HG03066 (cell line): Measurements from ENCODE around the gene LDB2.

Experiments used
- ATAC-seq: cut with Tn5 transposase; IDR thresholded peaks from one replicate; pipeline ENCODE4 v1.9.1; 2021; ENCODE audit warnings: low read depth; ENCODE audit not compliant: unreplicated experiment

LDB2 gene

DNA sequence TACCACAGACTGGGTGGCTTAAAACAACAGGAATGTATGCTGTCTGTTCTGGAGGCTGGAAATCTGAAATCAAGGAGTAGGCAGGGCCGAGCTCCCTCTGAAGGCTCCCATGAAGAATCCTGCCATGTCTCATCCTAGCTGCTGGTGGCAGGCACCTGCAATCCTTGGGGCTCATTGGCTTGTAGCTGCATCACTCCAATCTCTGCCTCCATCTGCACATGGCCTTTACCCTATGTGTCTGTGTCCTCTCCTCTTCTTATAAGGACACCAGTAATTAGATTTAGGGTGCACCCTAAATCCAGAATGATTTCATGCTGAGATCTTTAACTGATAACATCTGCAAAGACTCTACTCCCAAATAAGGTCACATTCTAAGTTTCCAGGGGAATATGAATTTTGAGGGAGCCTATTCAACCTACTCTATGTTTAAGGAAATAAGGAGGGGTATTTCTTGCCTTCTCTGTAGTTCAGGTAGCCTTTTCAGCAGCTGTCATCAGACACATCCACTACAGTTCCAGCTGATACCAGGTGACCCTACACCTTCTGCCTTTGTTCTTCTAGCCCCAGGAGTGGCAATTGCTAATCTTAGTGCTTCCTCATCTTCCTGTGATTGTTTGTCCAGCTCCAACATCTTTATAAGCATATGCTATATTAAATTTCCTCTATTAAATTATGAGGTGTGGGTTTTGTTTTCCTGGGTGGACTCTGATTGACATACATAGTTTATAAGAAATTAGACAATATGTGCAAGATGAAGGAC, 377.1 kb downstream of the LDB2 start:
- no peak for ATAC-seq

DNA sequence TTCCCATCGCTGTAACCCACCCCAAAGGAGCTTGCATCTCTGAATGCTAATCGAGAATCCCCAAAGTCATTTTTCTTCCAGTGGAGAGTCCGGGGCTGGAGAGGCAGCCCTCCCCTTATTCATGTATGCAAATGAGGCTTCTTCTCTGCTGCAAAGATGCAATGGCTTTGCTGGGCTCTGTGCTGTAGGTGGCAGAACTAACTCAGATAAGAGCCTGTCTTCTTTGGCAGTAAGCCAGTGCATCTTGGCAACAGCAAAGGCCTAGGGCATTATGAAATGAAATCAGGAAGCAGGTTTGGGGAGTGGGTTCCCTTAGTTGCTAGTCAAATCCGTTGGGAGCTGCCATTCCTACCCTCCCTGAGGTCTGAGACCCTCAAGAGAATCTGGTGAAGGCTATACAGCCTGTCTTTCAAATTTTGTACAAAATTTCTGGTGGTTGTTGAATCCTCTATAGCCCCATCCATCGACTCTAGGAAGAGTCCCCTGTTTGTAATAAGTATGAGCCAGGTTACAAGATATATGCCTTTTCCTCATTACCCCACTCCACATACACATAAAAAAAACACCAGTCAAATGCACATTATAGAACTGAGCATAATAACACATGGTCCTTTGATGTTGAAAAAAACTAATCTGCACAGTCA, 381.5 kb downstream of the LDB2 start:
- no peak for ATAC-seq

DNA sequence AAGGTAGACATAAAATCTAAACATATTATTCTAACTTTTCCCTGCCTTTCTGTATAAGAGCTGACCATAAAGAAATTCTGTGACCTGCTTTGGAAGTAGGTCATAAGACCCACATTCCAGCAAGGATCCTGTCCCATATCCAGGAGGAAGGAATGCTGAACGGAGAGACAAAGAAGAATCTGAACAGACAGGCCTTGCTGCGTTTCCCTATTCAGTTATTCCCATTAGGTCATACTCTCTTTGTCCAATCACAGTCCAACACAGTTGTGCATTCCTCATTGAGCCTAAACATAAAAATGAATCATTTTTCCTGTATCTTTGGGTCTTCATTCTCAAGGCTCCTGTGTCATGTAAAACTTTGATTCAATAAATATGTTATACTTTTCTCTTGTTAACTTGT, 384.6 kb downstream of the LDB2 start:
- no peak for ATAC-seq

DNA sequence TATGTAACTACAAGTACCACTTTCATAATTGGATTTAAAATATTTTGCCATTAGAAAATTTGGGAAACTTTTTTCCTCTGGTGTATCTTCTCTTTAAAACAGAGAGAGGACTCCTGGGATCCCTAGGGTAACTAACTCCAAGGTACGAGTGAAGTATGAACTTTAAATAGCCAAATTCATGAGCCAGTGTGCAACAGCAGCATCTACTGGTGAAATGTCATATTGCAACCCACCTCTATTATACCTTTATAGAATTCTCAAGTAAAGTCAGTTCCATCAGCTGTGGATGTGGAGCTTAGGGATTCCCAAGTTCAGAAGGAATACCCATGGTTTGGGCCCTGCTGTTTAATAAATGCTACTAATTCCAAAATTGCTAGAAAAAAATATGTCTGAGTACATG, 389.5 kb downstream of the LDB2 start:
- no peak for ATAC-seq

DNA sequence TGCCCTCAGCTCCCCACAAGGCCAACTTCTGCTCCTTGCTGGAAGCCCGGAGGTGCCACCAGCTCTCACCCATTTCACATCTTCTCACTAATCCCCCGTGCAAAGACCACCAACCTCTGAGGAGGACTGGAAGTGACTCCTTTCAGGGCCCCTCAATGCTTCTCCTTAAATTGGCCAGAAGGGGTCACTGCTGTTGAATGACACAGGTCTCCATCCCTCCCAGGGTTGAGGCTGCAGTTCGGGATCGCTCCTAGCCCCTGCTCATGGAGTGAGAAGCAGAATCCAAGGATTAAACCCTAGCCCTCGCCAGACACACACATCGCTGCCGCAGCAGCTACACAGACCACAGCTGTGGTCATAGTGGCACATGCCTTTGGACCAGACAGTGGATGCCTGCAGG, 392.7 kb downstream of the LDB2 start:
- no peak for ATAC-seq

DNA sequence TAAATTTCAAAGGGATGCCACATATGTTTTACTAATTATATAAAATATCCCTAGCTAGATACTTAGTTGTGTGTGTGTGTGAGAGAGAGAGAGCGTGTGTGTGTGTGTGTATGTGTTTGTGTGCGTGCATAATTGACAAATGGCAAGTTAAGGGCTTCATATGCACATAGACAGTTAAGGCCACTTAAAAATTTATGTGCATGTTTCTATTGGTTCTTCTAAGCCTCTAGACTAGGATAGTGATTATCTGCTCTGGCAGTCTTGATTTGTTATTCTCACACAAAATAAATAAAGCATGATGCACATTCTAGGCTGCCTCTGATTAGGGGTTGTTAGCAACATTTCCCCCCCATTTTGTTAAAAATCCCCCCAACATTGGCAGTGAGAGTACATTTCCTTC, 393.2 kb downstream of the LDB2 start:
- ATAC-seq, result no peak

DNA sequence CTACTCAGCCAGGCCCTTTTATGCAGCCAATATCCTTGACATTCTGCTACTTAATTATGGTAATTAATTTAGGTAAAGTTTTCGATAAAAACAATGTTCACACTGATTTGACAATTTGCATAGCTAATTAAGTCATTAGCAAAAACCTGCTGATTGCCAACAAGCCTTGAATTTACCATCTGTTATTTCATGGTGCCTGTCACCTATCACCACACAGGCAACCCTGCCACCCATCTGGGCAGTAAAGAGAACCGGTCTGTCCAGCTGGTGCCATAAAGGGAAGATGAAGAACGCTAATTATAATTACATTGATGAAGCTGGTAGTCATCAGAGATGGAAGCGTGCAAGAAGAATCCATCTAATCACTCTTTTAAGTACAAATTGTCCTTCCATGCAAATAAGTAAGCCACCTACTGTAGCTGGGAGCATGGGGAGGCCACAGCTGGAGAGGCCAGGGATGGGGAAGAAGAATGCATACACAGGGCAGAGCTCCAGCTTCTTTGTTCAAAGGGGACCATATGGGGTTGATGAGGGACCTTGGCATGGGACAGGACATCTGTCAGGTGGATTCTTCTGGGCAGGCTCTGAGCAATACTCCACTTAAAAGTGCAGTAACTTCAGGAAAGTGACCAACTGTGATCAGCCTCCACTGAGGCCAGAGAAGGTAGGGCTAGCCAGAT, 394.9 kb downstream of the LDB2 start:
- ATAC-seq, result no peak

DNA sequence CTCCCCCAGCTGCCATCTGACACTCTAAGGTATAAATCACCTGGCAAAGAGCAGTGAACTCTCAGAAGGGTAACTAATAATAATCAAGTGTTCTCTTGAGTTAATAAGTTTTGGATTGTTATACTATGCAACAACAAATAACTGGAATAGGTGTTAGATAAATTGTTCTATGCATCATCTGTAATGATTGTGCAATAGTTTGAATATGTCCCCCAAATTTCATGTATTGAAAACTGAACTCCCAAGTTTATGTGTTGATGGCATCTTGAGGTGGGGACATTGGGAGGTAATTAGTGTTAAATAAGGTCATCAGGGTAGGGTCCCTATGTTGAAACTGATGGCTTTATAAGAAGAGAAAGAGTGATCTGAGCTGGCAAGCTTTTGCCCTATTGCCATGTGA, 399.5 kb downstream of the LDB2 start:
- ATAC-seq, result no peak

DNA sequence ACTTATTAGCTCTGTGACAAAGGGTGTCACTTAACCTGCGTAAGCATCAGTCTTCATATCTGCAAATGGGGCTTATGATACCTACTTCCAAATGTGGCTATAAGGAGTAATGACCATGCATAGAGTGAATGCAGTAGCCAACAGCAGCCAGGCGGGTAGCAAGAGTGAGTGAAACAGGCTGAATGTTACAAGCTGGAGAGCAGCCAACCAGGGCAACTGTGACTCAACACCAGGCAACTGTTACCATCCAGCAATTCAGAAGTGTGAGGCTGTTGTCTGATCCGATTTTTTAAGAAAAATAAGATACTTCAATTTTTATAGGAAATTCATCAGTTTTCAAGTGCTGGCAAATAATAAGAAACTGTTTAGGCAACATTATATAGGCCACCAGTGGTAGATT, 401.9 kb downstream of the LDB2 start:
- no peak for ATAC-seq

DNA sequence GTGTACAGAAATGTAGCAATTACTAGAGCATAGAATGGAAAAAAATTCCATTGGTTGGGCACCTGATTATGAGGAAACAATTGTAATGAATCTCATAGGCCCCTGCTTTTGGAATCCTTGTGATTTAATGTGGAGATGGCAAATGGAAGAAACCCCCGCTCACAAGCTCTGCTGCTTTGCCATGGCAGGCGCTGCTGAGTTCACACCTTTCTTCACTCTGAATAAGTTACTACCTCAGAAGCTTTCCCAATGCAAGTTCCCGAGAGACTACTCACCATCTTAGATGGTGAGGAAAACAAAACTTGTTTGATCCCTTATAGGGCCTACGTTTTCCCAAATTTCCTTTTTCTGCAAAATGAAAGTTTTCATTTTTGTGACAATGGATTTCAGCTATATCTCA, 405.6 kb downstream of the LDB2 start:
- ATAC-seq, result no peak

DNA sequence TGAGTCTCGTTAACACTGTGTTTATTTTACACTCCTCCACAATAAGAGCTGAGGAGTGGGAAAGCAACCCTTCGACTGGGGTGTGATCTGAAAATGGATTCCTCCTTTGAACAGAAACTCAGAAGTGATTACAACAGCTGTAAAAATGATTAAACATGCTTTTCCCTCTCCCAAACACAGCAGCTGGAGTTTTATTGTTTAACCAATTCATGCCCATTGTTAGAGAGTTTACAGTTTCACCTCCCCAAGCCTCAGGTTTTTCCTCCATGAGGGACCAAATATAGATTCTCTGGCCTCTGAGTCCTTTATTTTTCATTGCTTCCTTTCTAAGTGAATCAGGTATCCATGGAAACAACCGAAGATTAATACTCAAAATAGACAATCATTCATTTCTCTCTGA, 409.2 kb downstream of the LDB2 start:
- no peak for ATAC-seq

DNA sequence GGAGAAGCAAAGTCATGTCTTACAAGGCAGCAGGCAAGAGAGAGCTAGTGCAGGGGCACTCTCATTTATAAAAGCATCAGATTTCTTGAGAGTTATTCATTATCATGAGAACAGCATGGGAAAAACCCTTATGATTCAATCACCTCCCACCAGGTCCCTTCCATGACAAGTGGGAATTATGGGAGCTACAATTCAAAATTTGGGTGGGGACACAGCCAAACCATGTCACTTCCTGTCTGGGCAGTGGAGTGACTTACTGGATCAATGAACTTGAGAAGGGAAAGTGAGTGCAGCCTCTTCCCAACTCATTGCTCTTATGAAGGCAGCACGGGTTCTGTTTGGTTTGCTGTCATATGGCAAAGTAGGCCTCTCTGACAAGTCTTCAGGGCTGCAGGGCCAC, 410.4 kb downstream of the LDB2 start:
- ATAC-seq, result no peak

DNA sequence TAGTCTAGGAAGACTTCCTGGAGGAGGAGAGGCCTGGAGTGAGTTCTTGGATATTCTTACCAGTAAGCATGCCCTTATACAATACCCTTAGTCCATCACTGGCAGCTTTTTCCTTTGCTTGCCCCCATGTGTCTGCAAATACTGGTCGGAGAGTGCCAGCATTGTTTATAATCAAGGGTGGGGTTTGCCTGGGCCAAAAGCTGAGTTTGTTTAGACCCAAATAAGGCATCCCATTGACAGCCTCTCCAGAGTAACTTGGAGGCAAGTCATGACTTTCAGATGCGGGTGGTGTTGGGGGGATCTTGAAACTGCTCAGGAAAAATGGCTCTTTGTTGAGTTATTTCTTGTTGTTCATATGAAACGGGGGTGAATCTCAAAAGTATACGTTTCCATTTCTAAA, 413.7 kb downstream of the LDB2 start:
- no peak for ATAC-seq

DNA sequence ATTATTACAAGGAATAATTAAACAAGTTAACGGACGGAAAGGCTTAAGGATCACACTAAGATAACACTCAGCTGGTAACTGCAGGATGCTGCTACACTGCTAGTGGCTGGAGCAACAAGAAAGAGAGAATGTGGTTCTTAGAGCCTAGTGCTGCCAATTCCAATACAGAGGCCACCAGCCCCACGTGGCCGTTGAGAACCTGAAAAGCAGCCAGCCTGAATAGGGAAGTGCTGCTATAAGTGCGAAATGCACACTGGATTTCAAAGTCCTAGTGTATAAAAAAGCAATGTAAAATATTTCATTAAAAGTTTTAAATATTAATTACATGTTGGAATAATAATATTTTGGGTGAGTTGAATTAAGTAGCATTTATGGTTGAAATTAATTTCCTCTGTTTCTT, 414.9 kb downstream of the LDB2 start:
- no peak for ATAC-seq

DNA sequence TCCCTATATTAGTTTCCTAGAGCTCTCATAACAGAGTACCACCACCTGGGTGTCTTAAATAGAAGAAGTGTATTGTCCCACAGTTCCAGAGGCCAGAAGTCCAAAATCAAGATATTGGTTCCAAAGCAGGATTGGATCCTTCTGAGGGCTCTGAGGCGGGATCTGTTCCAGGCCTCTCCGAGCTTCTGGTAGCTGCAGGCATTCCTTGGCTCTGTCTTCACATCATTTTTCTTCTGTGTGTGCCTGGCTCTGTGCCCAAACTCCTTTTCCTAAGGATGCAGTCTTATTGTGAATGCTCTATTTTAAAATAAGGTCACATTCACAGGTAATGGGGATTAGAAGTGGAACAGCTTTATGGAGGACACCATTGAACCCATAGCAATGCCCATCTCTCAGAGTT, 418.4 kb downstream of the LDB2 start:
- ATAC-seq, result no peak

DNA sequence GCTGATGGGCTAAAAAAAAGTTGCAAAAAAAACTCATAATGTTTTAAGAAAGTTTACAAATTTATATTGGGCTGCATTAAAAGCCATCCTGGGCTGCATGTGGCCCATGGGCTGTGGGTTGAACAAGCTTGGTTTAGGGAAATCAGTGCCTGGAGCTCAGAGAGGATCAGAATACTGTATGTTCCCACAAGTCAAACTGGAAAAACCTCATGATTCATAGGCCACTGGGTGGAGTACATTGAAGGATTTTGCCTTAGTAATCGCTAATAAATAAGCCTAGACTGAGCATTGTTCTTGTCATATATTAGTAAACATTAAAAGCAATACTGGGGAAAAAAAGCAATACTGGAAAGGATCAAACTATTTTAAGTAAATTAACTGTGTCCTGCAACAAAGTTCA, 425.9 kb downstream of the LDB2 start:
- ATAC-seq, result no peak

DNA sequence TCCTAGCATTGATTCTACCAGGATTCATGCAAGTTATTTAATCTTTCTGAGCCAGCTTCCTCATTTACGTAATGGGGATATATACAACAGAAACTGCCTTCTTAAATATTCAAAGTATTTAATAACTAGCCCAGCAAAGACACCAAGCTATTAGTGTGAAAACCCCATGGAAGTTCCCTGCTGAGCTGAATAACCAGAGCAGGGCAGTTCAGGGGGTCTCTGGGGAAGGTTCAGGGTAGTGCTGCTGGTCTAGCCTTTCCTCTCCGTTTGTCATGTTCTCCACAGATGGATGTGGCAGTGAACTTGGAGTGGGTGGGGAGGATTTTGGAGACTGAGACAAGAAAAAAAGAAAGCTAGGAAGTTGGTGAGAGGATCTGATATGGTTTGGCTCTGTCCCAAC, 431.4 kb downstream of the LDB2 start:
- no peak for ATAC-seq

DNA sequence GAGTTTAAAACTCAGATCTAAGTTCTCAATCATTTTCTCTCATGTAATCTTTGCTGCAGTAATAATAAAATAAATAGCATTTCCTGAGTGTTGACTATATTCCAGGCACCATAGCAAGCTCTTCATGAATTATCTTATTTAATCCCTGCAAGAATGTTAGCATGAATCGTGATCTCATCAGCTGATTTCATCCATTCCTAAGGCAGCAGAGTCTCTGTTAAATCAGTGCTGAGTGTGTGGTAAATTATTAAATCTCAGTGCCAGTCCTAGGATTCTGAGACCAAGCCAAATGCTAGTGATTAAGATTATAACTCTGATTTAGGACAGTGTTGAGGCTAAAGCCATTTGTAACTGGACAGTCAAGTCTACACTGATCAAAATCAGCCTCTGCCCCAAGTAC, 431.9 kb downstream of the LDB2 start:
- no peak for ATAC-seq

DNA sequence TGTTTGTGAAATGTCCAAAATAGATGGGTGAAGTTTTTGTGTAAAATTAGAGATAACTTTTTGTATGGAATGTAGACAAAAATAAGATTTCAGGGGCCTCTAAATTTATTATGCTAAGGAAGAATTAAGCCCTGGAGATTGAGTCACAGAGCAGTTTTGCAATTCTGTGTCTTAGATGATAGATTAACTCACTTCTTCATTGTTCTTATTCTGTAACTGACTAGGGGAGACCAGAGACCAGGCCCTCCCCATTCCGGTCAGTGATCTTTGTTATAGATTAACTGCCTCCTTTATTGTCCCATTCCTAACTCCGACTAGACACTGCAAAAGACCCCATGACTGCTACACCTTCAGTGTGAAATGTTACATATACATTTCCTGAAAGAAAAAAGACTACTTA, 433.8 kb downstream of the LDB2 start:
- ATAC-seq, result no peak

DNA sequence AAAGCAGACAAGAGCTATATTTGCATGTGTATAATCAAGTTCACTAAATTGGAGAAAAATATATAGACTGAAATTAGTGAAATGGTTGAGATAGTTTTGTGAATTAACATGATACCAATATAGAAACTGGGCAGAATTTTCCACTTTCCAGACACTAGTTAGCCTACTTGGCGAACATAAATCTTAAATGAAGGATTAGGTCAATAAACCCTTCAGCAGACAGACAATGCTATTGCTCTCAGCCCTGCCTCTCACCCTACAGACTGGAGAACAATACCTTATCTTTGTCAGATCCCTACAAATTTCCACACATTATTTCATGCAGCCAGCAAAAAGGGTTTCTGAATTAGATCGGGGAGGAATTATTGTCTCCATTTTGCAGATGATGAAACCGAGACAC, 435.8 kb downstream of the LDB2 start:
- ATAC-seq, result no peak

DNA sequence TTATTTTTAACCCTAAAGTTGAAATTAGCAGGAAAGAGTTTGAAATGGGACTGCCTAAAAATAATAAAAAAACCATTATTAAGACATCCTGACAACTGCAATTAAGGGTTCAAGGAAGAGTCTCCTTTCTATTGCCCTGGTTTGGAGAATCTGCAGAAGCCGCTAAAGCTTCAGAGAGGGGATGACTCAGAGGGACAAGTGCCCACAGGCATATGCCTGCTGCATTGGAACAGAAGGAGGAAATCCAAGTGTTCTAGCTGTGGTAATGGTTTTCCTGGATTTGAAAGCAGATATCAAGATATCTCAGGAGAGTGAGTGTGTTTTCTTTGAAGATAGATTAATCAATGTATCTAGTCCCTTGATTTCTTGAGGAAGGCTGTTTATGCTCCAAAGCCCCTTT, 437.1 kb downstream of the LDB2 start:
- no peak for ATAC-seq

DNA sequence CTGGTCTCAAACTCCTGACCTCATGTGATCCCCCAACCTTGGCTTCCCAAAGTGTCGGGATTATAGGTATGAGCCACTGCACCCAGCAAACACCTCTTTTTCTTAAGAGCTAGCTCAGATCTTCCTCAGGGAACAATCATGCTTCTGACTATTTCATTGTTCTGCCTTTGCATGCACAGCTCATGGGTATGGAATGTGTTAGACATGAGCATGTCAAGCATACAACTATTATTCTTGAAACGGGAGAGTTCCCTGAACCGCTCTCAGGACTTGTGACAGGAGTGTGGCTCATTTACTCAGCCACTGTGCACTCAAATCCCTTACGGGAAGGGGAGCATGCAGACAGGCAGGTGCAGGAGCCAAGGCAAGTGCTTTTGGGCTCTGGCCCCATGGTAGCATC, 440.5 kb downstream of the LDB2 start:
- no peak for ATAC-seq
